ENCODE results near the gene FRMD4A. TPM values are rescaled to one million over a fixed set of nuclear protein-coding genes. Genes with fewer than 3 reads are reported as not detected.

FRMD4A gene
- polyA plus RNA-seq, 1 of the 3 experiments (the other 2 are of a cell fraction): 37.7 TPM

GRCh38 chr10:13882119-13882711 lies 448.5 kb downstream of the FRMD4A start:
- H3K36me3 ChIP-seq (replicated peaks in 1 of 2; ENCODE audit: control insufficient read depth in 1 of 2, insufficient read depth in 2 of 2, low read length in 1 of 2): peaks cover 0 to 2% of the 10 kb centered on the region in 2 experiments
- H3K4me2 ChIP-seq: peak overlapping the region; percentile 59
- peak overlapping the region in 1 of 2 experiments; percentile 96; a peak in 2 of 4 replicates for H3K27ac ChIP-seq (ENCODE audit: low read depth in 2 of 2, low read length in 1 of 2)
- peaks cover 92% of the 10 kb centered on the region for H3K79me2 ChIP-seq (ENCODE audit: insufficient read depth)
- H3K9me3 ChIP-seq: no peaks in the 10 kb centered on the region
- H3K9ac ChIP-seq: peak overlapping the region; percentile 38
- no peaks in the 10 kb centered on the region for H3K27me3 ChIP-seq (ENCODE audit: insufficient read depth)
- no peak for DNase-seq
- H3K9me2 ChIP-seq: no peaks in the 10 kb centered on the region
- no peak overlapping the region for H2AFZ ChIP-seq (ENCODE audit: low read depth)
- ChIA-PET POLR2A (interaction anchor here (0.7 kb wide), 1 partner anchor 10 kb away, joined by 3 read pairs; no protein-coding TSS in a partner anchor), CTCF (no interaction called here)
- H3K4me1 ChIP-seq (ENCODE audit: control insufficient read depth in 1 of 2, insufficient read depth in 2 of 2, low read depth in 1 of 2, low read length in 1 of 2): peaks cover 10 to 12% of the 10 kb centered on the region in 2 experiments; a peak in 3 of 4 replicates
- peaks cover 22% of the 10 kb centered on the region for H3F3A ChIP-seq (replicated peaks; ENCODE audit: insufficient read depth)
- H4K20me1 ChIP-seq (ENCODE audit: insufficient read depth): no peaks in the 10 kb centered on the region
- 31% methylated on average over 7 of the region's 7 CpGs for whole genome bisulfite sequencing (ENCODE audit: low lambda C conversion rate)
- peak; percentile 93 for TF ChIP-seq TEAD4 (IDR thresholded peaks at IDR 0.05; ENCODE audit: borderline replicate concordance, insufficient read depth)
- no peak for TF ChIP-seq FOXJ3 (CRISPR knock-in tag; IDR thresholded peaks at IDR 0.05)
- TF ChIP-seq JUND (IDR thresholded peaks at IDR 0.05): peak; percentile 95
- no peak for TF ChIP-seq EZH2phosphoT487 (IDR thresholded peaks at IDR 0.05; ENCODE audit: borderline replicate concordance, low read depth)
- peak; percentile 78 for TF ChIP-seq ELF1 (IDR thresholded peaks at IDR 0.05)
- peak; percentile 96 for TF ChIP-seq FOSL2 (IDR thresholded peaks at IDR 0.05; ENCODE audit: borderline replicate concordance, low read depth)
- TF ChIP-seq MEF2A (IDR thresholded peaks at IDR 0.05; ENCODE audit: borderline replicate concordance, low read depth): peak; percentile 51; the same call in 1 of the 2 replicates
- TF ChIP-seq REST (IDR thresholded peaks at IDR 0.05; ENCODE audit: low read depth, low read length): peak; percentile 5; the same call in 1 of the 2 replicates
- TF ChIP-seq SIN3A (IDR thresholded peaks at IDR 0.05; ENCODE audit: borderline replicate concordance, low read depth, low read length): no peak; the same call in 1 of the 2 replicates
- TF ChIP-seq TCF12 (IDR thresholded peaks at IDR 0.05): peak; percentile 92
- peak; percentile 91 for TF ChIP-seq PBX3 (IDR thresholded peaks at IDR 0.05)
- TF ChIP-seq, protein P1, sequence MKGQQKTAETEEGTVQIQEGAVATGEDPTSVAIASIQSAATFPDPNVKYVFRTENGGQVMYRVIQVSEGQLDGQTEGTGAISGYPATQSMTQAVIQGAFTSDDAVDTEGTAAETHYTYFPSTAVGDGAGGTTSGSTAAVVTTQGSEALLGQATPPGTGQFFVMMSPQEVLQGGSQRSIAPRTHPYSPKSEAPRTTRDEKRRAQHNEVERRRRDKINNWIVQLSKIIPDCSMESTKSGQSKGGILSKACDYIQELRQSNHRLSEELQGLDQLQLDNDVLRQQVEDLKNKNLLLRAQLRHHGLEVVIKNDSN (IDR thresholded peaks at IDR 0.05; ENCODE audit: borderline replicate concordance, low read depth): 0 out of 2 replicates have a peak, but pooled peaks have one; percentile 36
- TF ChIP-seq, protein P2, sequence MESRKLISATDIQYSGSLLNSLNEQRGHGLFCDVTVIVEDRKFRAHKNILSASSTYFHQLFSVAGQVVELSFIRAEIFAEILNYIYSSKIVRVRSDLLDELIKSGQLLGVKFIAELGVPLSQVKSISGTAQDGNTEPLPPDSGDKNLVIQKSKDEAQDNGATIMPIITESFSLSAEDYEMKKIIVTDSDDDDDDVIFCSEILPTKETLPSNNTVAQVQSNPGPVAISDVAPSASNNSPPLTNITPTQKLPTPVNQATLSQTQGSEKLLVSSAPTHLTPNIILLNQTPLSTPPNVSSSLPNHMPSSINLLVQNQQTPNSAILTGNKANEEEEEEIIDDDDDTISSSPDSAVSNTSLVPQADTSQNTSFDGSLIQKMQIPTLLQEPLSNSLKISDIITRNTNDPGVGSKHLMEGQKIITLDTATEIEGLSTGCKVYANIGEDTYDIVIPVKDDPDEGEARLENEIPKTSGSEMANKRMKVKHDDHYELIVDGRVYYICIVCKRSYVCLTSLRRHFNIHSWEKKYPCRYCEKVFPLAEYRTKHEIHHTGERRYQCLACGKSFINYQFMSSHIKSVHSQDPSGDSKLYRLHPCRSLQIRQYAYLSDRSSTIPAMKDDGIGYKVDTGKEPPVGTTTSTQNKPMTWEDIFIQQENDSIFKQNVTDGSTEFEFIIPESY (IDR thresholded peaks at IDR 0.05; ENCODE audit: borderline replicate concordance, low read depth): peak; percentile 80
- peak; percentile 78; the same call in 1 of the 2 replicates for TF ChIP-seq RXRA (IDR thresholded peaks at IDR 0.05; ENCODE audit: borderline replicate concordance, low read depth)
- TF ChIP-seq NFIC (IDR thresholded peaks at IDR 0.05; ENCODE audit: borderline replicate concordance): peak; percentile 93
- peak; percentile 75 for TF ChIP-seq MAX (IDR thresholded peaks at IDR 0.05; ENCODE audit: low read depth)
- no peak for TF ChIP-seq CHD2 (IDR thresholded peaks at IDR 0.05; ENCODE audit: low read length, partially characterized antibody)
- peak in 1 of 2 experiments; percentile 96; a peak in 2 of 4 replicates for TF ChIP-seq EP300 (IDR thresholded peaks at IDR 0.05; ENCODE audit: borderline replicate concordance in 1 of 2, low read depth in 1 of 2, low read length in 1 of 2)
- H3K4me3 ChIP-seq (ENCODE audit: low read depth in 2 of 2, low read length in 1 of 2): no peak overlapping the region
